NCI-H774 (cell line): ENCODE results near the gene CYP27A1.
"Not testable (repeated sequence)": the region's sequence is repeated elsewhere in the genome, so short reads cannot be mapped to it uniquely, and the experiment has no call there.

Experiments used
- DNase-seq: peaks from one replicate; lab custom pipeline; 2025; lab: John Stamatoyannopoulos, UW

The CYP27A1 gene

DNA sequence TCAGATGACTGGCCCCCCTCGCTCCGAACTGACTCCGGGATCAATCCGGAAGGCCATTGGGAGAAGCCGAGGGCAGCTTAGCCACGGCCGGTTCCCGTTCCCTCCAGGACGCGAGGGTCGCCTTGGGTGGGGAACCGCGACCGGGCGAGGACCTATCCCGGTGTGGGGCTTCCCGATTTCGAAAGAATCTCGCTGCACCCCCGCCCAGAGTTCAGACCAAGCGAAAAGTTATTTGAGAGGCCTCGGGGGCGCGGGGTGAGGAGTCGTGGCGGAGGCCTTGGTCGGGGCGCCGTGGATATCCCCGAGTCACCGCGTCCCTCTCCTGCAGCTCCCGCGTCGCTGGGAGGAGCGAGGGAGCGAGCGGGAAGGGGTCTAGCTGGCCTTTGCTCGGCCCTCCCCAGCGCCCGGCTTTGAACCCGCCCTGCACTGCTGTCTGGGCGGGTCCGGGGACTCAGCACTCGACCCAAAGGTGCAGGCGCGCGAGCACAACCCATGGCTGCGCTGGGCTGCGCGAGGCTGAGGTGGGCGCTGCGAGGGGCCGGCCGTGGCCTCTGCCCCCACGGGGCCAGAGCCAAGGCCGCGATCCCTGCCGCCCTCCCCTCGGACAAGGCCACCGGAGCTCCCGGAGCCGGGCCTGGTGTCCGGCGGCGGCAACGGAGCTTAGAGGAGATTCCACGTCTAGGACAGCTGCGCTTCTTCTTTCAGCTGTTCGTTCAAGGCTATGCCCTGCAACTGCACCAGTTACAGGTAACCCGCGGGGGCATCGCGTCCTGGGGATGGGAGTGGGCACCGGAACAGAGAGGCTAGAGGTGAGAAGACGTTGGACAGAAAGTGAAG is at the start of gene CYP27A1:
Gene CYP27A1 (plus strand): TSS at position 457 of the 837 bp plus-strand sequence. CDS start 36 bp downstream, at position 493.
- DNase-seq = peak; percentile 18

GRCh38 chr2:218732761-218733158 is 49.2 kb upstream of the CYP27A1 start:
- no peak for DNase-seq

DNA sequence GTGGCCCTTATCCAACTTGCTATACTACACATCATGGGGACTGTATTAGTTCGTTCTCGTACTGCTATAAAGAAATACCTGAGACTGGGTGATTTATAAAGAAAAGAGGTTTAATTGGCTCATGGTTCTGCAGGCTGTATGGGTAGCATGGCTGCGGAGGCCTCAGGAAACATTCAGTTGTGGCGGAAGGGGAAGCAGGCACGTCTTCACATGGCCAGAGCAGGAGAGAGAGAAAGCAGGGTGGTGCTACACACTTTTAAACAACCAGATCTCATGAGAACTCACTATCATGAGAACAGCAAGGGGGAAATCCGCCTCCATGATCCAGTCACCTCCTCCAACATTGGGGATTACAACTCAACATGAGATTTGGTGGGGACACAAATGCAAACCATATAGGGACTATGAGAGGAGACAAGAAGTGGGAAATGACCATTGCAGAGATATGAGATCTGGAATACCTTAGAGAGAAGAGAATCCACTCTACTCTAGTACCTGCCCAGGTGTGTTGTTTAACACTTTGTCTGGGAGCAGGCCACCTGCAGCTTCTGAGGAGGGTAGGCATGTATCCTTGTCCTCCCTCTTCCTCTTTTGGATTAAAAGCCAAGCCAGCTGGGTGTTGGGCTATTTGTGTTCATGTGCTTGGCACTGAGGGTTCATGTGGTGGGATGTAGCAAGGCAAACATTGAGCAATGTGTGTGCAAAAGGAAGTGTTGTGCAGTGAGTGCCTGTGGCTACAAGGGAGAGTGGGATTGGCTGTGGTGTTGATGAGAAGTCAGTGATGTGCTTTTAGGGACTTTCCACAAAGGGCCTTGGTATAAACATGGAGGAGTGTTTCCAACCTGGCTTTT is 48.6 kb upstream of the CYP27A1 start:
- DNase-seq = no peak

GRCh38 chr2:218734190-218734975 is 47.6 kb upstream of the CYP27A1 start:
- no peak for DNase-seq

GRCh38 chr2:218736531-218736930 is 45.4 kb upstream of the CYP27A1 start:
- DNase-seq = no peak

GRCh38 chr2:218743068-218743467 is 38.9 kb upstream of the CYP27A1 start:
- no peak for DNase-seq

DNA sequence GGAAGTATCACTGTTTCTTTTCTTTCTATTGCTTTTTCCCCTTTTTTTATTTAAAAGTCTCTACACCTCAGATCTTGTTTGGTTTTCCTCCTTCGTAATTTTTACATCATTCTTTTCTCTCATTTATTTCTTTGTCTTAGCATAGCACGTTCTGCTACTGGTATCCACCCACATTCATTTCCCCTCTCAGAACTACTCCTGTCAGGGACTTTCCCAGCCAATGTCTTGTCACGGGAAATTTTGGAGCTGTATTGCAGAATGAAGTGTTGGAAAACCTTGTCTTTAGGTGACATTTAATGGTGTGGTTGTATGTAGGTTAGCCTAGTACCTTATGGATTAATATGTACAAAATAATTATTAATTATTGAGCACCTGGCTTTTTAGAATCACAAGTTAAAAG is 37.3 kb upstream of the CYP27A1 start:
- DNase-seq = no peak

DNA sequence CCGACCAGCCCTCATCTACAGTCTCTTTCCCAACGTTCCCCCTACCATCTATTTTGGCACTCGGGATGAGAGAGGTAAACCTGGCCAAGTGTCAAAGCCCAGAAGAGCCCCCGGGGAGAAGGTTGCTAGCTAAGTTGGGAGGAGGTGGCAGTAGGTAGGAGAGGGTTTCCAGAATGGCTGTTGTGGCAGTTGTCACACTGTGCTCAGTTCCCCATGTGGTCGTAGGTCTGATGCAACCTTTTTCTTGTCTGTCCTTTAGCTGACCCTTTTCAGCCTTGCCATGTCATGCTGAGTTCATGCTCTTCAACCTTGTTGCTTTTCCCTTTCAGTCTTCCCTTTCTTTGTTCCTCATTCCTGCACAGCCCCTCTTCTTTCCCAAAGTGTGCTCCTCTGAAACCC is 36.8 kb upstream of the CYP27A1 start:
- DNase-seq = no peak

DNA sequence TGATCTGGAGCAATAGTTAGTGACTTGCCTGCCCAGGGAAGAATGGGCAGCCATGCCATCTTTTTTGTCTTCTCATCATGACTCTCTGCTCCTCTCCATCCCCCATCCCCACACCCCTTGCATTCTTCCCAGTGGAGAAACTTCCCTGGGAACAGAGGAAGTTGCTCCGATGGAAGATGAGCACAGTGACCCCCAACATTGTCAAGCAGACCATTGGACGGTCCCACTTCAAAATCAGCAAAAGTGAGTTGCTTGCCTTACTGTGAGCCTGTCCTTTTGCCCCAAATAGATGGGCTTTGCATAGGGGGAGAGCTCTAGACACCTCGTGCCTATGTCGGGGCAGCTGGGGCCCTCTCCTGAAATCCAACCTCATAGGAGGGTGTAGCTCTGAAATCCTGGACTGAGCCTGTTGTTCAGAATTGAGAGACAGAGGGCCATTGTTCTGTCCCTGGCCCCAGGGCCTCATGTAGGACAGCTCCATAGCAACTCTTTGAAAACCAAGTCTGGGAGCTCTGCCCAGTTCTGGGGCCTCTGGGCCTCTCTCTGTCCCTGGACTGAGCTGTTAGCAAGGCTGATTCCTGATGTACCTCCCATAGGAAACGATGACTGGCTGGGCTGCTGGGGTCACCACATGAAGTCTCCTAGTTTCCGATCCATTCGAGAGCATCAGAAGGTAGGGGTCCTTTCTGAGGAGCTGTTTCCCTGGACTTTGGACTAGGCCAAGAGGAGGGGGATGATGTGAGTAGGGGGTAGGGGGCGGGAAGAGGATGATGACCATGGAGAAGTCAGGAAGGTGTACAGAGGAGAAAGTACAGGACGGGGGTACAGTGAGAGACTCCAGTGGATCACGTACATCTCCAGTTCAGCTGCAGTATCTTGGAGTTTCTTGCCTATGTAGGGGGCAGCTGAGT is 36.1 kb upstream of the CYP27A1 start:
- no peak for DNase-seq

- no peak for DNase-seq
Measured at GRCh38 chr2:218746470-218746795, 35.5 kb upstream of the CYP27A1 start.

GRCh38 chr2:218746960-218747359 is 35.0 kb upstream of the CYP27A1 start:
- no peak for DNase-seq

DNA sequence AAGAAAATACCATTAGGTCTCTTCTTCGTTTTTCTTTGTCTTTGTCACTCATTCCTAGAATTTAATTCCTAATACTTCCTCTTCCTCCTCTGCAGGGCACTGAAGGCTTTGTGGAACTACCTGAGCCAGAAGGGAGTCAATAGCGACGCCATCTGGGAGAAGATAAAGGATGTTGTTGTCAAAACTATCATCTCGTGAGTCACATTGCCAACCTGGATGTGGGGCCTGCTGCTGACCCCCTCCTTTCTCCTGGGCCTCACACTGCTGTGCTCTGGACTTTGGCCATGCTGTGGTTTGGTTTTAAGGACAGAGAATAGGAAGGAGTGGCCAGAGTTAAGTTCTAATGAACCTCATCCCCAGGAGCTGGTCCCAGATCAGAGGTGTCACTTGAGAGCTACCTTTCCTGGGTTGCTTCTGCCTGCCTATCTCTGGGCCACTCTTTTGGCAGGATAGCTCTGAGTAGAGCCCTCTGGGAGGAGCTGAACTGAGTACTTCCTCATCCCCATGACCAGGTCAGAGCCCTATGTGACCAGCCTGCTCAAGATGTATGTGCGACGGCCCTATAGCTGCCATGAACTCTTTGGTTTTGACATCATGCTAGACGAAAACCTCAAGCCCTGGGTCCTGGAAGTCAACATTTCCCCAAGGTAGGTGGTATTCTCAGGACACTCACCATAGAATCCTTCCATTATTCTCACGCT is 33.1 kb upstream of the CYP27A1 start:
- no peak for DNase-seq

GRCh38 chr2:218754201-218754600 is 27.7 kb upstream of the CYP27A1 start:
- DNase-seq = no peak

DNA sequence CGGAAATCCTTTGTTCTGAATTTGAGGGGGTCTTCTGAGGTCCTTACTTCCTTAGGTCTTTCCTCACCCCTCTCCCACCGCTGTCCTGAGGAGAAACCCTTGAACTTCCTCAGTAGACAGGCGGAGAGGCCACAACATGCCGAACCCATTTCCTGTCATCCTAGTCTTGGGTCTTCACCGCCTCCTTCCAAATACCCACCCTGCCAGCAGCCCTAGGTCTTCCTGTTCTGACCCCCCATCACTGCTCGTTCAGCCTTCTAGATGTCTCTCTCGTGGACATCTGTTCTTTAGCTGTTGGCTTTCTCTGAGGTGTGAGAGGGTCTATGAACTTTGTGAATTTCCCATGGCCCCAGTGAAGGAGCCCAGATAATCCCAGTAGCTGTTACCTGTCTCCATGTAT is 27.2 kb upstream of the CYP27A1 start:
- no peak for DNase-seq

DNA sequence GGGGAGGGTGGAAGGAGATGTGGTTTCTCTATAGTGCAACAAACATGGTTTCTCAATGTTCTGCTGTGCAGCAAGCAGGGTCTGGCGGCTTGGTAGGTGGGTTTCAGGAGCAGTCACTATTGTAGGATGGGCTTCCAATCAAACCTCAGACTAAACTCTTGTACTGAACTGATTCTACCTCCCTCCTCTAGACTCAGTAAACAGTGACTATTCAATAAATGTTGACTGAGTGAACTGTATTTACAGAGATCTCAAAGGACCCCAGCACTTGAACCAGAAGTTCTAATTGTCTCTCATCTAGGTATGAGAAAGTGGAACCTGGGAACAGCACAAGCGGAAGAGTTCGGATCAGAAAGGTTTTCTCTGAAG is 26.8 kb upstream of the CYP27A1 start:
- DNase-seq = no peak

DNA sequence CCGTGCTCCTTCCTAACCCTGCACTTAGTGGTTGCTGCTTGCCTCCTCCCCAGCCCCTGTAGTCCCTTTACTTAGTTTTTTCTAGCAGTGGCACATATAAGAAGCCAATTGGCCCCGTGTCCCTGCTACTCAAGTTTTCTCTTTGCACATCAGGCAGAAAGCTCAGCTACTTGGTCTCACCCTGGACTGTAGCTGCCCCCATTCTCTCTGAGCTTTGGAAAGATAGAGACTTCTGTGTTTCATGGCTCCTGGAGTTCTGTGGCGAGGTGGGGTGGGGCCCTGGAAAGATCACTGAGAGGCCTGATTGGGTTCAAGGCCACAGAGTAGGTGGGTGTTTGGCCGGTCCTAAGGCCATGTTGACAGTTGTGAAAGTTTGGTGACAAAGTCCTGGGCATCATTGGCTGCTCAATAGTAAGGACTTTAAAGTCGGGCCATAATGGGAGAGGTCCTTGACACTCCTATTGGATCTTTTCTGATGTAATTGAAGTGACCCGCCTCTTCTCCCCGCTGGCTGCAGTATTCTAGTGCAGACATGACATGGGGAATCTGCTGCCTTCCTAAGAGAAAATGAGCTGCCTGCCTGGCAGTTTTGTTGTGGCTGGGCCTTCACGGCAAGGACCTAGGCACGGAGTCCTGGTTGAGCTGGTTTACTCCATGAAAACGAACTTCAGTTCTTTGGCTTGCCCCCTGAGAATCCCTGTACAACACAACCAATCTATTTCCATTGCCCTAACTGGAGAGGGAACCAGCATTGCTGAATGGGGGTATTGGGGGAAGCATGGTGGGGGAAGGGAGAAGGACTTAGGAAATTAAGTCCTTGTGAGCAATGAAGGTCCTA is 26.2 kb upstream of the CYP27A1 start:
- no peak for DNase-seq

DNA sequence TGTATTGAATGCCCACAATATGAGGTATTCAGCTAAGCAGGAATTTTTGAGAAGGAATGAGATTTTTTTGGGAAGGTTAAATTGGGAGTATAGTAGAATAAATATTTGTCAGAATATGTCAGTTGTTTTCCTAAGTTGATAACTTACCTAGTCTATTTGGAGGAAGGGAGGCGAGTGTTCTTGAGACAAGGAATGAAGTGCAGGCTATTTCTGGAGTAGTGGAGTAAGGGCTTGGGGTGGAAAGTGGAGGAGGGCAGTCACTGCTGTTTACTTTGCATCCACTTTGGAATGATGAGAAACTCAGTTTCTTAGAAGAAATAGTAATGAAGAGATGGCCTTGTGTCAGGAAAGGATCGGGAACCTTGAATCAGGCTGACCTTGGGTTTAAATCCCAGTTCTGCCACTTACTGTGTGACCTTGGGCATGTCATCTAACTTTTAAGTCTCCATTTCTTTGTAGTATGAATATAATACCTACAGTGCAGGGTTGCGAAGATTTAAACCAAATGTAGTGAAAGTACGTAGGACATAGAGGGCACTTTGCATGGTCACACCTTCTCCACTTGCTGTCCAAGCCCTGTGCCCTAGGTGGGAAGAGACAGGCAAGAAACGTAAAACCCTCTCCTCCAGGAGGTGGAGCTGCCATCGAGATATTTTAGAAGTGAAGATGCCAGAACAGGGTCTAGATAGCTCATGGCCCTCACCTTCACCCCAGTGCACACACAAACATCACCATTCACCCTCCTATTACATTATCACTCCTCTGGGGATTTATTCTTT is 25.2 kb upstream of the CYP27A1 start:
- DNase-seq = no peak

DNA sequence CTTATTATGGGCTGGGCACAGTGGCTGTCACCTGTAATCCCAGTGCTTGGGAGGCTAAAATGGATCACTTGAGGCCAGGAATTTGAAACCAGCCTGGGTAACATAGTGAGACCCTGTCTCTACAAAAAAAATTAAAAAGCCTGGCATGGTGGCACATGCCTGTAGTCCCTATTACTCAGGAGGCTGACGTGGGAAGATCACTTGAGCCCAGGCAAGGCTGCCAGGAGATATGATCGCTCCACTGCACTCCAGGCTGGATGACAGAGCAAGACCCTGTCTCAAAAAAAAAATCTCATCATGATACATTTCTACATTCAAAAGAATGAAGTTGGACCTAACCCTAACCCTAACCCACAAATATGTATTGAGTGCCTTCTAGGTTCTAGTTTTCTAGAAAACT is 20.2 kb upstream of the CYP27A1 start:
- no peak for DNase-seq

DNA sequence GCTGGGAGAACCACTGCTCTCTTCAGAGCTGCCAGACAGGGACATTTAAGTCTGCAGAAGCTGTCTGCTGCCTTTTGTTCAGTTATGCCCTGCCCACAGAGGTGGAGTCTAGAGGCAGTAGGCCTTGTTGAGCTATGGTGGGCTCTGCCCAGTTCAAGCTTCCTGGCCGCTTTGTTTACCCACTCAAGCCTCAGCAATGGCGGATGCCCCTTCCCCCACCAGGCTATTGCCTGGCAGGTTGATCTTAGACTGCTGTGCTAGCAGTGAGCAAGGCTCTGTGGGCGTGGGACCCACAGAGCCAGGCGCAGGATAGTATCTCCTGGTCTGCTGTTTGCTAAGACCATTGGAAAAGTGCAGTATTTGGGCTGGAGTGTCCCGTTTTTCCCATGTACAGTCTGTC is 9.2 kb upstream of the CYP27A1 start:
- DNase-seq = not testable (repeated sequence)
